AG04450 (cell line): ENCODE measurements around the gene CEP131. TPM values are rescaled to one million over a fixed set of nuclear protein-coding genes. Genes with fewer than 3 reads are reported as not detected.

Experiments
- CTCF ChIA-PET: fragments of 300-600, 350-600 bp; formaldehyde crosslinking; extraction: SDS; loops from one replicate; lab custom pipeline; 2022; ENCODE audit warnings: antibody characterized with exemption, inconsistent platforms; lab: Charles Lee
- POLR2A ChIA-PET: fragments of 350-600 bp; formaldehyde crosslinking; extraction: SDS; loops from one replicate; lab custom pipeline; 2021; ENCODE audit warnings: antibody characterized with exemption, inconsistent platforms; lab: Yijun Ruan, JAX
- DNase-seq: peaks from one replicate; pipeline ENCODE4 v3.0.0-alpha.2; 2011; ENCODE audit warnings: low read depth, low spot score
- H3K27ac ChIP-seq: one replicate; pipeline ENCODE4 v1.5.1; 2012; ENCODE audit warnings: low read depth, low read length, control low read depth
- H3K27me3 ChIP-seq: one replicate; pipeline ENCODE4 v1.6.0; 2012; ENCODE audit warnings: low read length; ENCODE audit not compliant: control insufficient read depth, insufficient read depth
- H3K4me3 ChIP-seq: 2 replicates; pipeline ENCODE4 v1.5.1; 2011; ENCODE audit warnings: mild to moderate bottlenecking, low read depth, low read length, control low read depth
- H3K9me3 ChIP-seq: 2 replicates; pipeline ENCODE4 v1.5.1; 2012; ENCODE audit warnings: low read length; ENCODE audit not compliant: control insufficient read depth, insufficient read depth
- polyA plus RNA-seq: library from polyadenylated mRNA; depleted of rRNA; stranded (reverse); fragments of >200 nt; gene quantifications from 2 replicates; pipeline ENCODE4 v1.2.3, GENCODE V29; 2011
- TF ChIP-seq, protein P1 (sequence below): IDR thresholded peaks from 2 replicates; pipeline ENCODE4 v1.5.1; 2011; ENCODE audit warnings: low read depth, low read length, control low read depth, inconsistent platforms

CEP131 gene
- polyA plus RNA-seq, 1 experiment = 2.2 TPM

DNA sequence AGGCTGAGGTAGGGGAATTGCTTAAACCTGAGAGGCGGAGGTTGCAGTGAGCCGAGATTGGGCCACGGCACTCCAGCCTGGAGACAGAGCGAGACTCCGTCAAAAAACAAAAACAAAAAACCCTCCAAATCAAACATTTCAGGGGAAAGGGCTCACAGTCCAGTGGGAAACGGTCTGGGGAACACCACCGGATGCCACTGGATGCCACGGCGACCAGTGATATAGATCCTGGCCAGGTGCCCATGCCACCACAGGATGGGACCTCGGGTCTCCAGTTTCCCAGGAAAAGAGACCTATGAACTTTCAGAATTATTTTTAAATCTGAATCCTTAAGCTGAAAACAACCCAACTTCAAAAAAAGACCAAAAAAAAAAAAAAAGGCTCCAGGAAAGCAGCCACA is 12.3 kb downstream of the CEP131 start:
- TF ChIP-seq, protein P1, sequence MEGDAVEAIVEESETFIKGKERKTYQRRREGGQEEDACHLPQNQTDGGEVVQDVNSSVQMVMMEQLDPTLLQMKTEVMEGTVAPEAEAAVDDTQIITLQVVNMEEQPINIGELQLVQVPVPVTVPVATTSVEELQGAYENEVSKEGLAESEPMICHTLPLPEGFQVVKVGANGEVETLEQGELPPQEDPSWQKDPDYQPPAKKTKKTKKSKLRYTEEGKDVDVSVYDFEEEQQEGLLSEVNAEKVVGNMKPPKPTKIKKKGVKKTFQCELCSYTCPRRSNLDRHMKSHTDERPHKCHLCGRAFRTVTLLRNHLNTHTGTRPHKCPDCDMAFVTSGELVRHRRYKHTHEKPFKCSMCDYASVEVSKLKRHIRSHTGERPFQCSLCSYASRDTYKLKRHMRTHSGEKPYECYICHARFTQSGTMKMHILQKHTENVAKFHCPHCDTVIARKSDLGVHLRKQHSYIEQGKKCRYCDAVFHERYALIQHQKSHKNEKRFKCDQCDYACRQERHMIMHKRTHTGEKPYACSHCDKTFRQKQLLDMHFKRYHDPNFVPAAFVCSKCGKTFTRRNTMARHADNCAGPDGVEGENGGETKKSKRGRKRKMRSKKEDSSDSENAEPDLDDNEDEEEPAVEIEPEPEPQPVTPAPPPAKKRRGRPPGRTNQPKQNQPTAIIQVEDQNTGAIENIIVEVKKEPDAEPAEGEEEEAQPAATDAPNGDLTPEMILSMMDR = no peak
- ChIA-PET POLR2A (no interaction called here), CTCF (interaction anchor here (0.7 kb wide), 1 partner anchor 67 kb away, joined by 4 read pairs; no protein-coding TSS in a partner anchor)
- no peak for DNase-seq
- no peak overlapping the region for H3K4me3 ChIP-seq
- no peaks in the 10 kb centered on the region; the same call in 1 of the 2 replicates for H3K9me3 ChIP-seq
- no peaks in the 10 kb centered on the region for H3K27me3 ChIP-seq
- no peak overlapping the region for H3K27ac ChIP-seq

DNA sequence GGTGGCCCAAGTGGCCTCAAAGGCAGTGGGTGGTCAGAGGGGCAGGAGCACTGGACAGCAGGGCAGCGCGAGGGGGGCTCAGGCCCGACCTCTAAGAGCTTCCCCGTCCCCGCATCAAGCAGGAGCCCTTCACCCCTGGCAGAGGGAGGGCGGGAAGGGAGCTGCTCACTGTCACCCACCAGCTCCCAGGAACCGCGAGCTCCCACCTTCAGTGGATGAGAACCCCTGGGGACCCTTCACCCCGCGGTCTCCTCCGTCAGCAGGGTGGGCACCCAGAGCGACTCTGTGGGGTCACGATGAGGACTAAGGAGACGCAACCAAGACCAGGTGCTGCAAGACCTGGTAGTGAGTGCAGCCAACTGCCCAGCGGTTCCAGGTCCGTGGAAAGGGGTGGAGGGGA is 13.6 kb downstream of the CEP131 start:
- TF ChIP-seq, protein P1 = no peak
- Histone ChIP-seq H3K27ac (no peak overlapping the region), H3K4me3 (no peak overlapping the region), H3K9me3 (no peaks in the 10 kb centered on the region; the same call in 1 of the 2 replicates), H3K27me3 (no peaks in the 10 kb centered on the region)
- CTCF ChIA-PET = no interaction called here
- no peak for DNase-seq
- POLR2A ChIA-PET = no interaction called here

DNA sequence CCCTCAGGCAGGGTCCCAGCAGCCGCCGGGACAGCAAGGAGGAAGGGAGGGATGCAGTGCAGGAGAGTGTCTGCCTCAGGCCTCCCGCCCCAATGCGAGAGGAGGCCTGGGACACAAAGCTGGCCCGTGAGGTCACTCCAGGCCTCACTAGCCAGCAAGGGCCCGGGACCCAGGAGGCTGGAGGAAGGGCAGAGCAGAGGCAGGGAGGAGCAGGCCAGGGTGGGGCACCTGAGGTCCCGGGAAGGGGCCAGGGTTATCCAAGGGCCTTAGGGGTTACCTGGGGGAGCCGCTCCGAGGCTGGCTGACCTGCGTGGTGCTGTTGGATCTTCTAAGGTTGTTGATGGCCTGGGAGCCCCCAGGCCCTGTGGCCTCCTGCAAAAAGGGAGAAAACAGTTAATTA is 14.1 kb downstream of the CEP131 start:
- H3K27me3 ChIP-seq = no peaks in the 10 kb centered on the region
- ChIA-PET POLR2A (no interaction called here), CTCF (no interaction called here)
- no peak overlapping the region for H3K27ac ChIP-seq
- TF ChIP-seq, protein P1 = no peak
- no peak for DNase-seq
- H3K9me3 ChIP-seq = no peaks in the 10 kb centered on the region; the same call in 1 of the 2 replicates
- no peak overlapping the region for H3K4me3 ChIP-seq

DNA sequence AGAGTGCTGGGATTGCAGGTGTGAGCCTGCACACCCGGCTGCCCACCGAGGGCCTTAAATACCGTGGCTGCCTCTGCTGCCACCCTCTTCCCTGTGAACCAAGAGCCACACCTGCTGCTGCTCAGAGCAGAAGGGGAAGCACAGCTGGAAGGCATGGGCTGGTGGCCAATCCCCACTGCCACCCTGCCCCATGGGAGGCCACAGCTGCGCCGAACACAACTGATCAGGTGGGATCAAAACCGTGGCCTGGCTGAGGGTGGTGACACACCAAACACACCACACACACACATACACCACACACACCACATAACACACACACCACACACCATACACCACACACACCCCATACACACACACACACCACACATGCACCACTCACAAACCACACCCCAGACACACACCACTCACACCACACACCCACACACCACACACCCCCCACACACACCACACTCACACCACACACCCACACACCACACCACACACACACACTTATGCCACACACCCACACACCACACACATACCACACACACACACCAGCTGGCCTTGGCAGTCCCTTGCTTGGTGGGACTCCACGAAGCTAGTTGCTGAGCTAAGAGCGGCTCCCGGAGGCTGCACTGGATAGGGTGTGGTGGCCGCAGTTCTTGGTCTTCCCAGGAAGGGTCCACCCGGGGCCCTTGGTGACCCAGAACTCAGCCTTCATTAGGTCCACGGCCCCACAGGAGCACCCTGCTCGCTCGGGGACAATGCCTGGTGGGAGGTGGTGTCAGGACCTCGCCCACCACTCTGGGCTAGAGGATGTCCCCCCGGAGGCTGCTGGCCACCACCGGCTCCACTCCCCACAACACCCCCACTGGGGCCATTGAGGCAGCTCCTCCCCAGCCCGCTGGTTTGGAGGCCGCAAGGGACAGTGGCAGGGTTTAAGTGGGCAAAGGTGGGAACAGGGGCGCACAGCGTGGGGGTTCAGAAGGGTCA is 14.9 kb downstream of the CEP131 start:
- H3K27ac ChIP-seq = no peak overlapping the region
- no peak for DNase-seq
- H3K27me3 ChIP-seq = no peaks in the 10 kb centered on the region
- TF ChIP-seq, protein P1 = no peak
- no peak overlapping the region for H3K4me3 ChIP-seq
- no peaks in the 10 kb centered on the region; the same call in 1 of the 2 replicates for H3K9me3 ChIP-seq
- CTCF ChIA-PET = no interaction called here
- POLR2A ChIA-PET = no interaction called here

DNA sequence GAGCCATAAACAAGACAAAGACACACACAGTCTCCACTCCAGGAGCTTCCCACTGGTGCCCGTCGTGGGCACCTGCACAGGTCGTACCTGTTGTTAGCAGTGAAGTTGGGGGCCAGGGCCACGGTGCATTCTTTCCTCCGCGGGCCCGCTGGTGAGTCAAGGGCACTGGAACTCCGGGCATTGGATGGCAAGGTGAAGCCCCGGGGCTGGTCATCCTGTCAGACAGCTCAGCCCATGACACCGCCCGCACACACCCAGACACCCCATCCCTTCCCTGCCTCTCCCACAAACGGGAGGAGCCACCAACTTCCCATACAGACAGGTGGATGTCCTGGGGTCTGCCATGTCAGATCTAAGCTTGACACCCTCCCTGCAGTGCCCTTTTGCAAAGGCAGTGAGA is 16.1 kb downstream of the CEP131 start:
- Histone ChIP-seq H3K4me3 (no peak overlapping the region), H3K27me3 (no peaks in the 10 kb centered on the region), H3K9me3 (no peaks in the 10 kb centered on the region; the same call in 1 of the 2 replicates), H3K27ac (no peak overlapping the region)
- DNase-seq = no peak
- ChIA-PET CTCF (no interaction called here), POLR2A (no interaction called here)
- TF ChIP-seq, protein P1 = no peak
